Duodenal mucosa (tissue), 2 donors: ENCODE data around the gene TSR3.

Experiments used
- H3K27ac ChIP-seq: one replicate; pipeline ENCODE4 v1.7.0; 2013; ENCODE audit warnings: low read depth, low read length
- H3K27me3 ChIP-seq, 2 donors: one replicate each; pipeline ENCODE4 v1.7.0; 2013; ENCODE audit warnings: low read length in 2 of 2, control low read depth in 1 of 2; ENCODE audit not compliant: insufficient read depth in 2 of 2, control insufficient read depth in 1 of 2
- H3K36me3 ChIP-seq, 2 donors: one replicate each; pipeline ENCODE4 v1.7.0; 2013; ENCODE audit warnings: low read length in 2 of 2, control low read depth in 1 of 2; ENCODE audit not compliant: insufficient read depth in 2 of 2, control insufficient read depth in 1 of 2
- H3K4me1 ChIP-seq, 2 donors: one replicate each; pipeline ENCODE4 v1.7.0; 2013; ENCODE audit warnings: low read length in 2 of 2, control low read depth in 1 of 2; ENCODE audit not compliant: insufficient read depth in 2 of 2, control insufficient read depth in 1 of 2
- H3K4me3 ChIP-seq, 2 donors: one replicate each; pipeline ENCODE4 v1.7.0; 2013; ENCODE audit warnings: low read length in 2 of 2, low read depth in 1 of 2
- H3K9ac ChIP-seq, 2 donors: one replicate each; pipeline ENCODE4 v1.7.0; 2013; ENCODE audit warnings: low read length in 2 of 2, low read depth in 1 of 2
- H3K9me3 ChIP-seq, 2 donors: one replicate each; pipeline ENCODE4 v1.7.0; 2013; ENCODE audit warnings: low read length in 2 of 2, control low read depth in 1 of 2; ENCODE audit not compliant: control insufficient read depth in 1 of 2

TSR3 gene

DNA sequence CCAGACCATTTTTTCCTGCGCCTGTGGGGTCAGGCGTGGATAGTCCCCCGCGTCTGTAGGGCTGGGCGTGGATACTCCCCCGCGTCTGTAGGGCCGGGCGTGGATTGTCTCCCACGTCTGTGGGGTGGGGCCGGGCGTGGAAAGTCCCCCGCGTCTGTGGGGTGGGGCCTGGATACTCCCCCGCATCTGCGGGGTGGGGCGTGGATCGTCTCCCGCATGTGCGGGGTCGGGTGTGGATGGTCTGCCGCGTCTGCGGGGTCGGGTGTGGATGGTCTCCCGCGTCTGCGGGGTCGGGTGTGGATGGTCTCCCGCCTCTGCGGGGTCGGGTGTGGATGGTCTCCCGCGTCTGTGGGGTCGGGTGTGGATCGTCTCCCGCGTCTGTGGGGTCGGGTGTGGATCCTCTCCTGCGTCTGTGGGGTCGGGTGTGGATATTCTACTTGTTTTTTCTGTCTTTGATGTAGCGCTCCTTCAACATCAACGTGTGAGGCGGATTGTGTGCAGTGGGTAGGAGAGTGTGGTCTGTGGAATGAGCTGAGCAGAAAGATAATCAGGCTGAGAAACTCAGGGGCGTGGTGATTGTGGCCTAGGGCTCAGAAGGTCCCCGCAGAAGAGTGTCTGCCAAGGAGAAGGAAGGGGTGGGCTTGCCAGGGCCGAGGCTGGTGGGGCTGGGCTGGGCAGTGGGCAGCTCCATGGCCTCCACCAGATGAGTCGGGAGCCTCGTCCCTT lies 3.3 kb upstream of the TSR3 start:
- Histone ChIP-seq H3K36me3 (peaks cover 0 to 10% of the 10 kb centered on the region in 2 donors), H3K9ac (no peak overlapping the region), H3K9me3 (no peaks in the 10 kb centered on the region), H3K27me3 (no peaks in the 10 kb centered on the region), H3K4me1 (peaks cover 16 to 32% of the 10 kb centered on the region in 2 donors), H3K4me3 (no peak overlapping the region), H3K27ac (no peak overlapping the region)

- Histone ChIP-seq H3K4me3 (peak overlapping the region; percentile 90 to 93), H3K9ac (peak overlapping the region; percentile 73 to 88), H3K9me3 (no peaks in the 10 kb centered on the region), H3K27ac (no peak overlapping the region), H3K27me3 (no peaks in the 10 kb centered on the region), H3K36me3 (peaks cover 0 to 26% of the 10 kb centered on the region in 2 donors), H3K4me1 (peaks cover 16 to 32% of the 10 kb centered on the region in 2 donors)
Observed at GRCh38 chr16:1351215-1351581, 480 bp downstream of the TSR3 start.

DNA sequence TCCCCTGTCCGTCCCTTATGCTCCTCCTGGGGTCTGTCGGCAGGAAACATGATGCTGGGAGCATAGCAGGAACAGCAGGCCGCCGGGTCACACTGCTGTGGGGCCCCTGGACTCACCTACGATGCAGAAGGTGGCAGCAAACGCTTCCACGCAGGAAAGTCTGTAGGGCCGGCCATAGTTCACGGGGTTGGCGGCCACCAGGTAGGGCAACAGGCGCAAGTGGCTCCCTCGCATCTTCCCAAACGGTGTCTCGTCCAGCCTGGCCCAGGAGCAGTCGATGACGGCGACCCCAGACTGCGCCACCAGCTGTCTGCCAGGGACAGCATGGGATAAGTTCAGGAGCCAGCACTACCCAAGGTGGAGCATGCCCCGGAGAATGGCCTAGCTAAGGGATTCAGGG lies 987 bp downstream of the TSR3 start:
- H3K9ac ChIP-seq, result peak overlapping the region; percentile 73 to 88

GRCh38 chr16:1349951-1350350 lies 1.7 kb downstream of the TSR3 start:
- Histone ChIP-seq H3K9me3 (no peaks in the 10 kb centered on the region), H3K36me3 (peaks cover 0 to 26% of the 10 kb centered on the region in 2 donors), H3K4me3 (no peak overlapping the region), H3K4me1 (peaks cover 16 to 32% of the 10 kb centered on the region in 2 donors), H3K27ac (no peak overlapping the region), H3K27me3 (no peaks in the 10 kb centered on the region), H3K9ac (no peak overlapping the region)

More for the DNA sequence above, 987 bp downstream of the TSR3 start:
- H3K9me3 ChIP-seq, result no peaks in the 10 kb centered on the region
- no peaks in the 10 kb centered on the region for H3K27me3 ChIP-seq
- peaks cover 16 to 32% of the 10 kb centered on the region in 2 donors for H3K4me1 ChIP-seq
- H3K36me3 ChIP-seq, result peaks cover 0 to 26% of the 10 kb centered on the region in 2 donors
- H3K27ac ChIP-seq, result no peak overlapping the region
- peak overlapping the region; percentile 90 to 93 for H3K4me3 ChIP-seq

DNA sequence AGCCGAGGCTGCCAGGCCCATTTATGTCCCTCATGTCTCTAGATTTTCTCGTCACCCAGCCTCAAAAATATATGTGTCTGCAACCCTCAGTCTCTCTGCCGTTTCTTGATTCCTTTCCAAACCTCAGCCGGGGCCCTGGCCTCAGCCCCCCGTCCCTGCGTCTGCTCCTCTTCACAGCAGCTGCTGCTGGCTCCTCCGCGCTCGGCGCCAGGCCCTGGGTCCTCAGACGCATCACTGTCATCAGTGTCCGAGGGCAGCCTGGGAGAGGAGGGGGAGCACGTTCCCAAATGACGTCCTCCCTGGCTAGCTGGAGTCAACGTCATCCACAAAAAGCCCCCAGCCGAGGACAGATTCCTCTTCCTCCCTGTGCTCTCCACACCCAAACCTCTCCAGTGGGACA lies 2.3 kb downstream of the TSR3 start:
- H3K36me3 ChIP-seq, result peaks cover 0 to 26% of the 10 kb centered on the region in 2 donors

DNA sequence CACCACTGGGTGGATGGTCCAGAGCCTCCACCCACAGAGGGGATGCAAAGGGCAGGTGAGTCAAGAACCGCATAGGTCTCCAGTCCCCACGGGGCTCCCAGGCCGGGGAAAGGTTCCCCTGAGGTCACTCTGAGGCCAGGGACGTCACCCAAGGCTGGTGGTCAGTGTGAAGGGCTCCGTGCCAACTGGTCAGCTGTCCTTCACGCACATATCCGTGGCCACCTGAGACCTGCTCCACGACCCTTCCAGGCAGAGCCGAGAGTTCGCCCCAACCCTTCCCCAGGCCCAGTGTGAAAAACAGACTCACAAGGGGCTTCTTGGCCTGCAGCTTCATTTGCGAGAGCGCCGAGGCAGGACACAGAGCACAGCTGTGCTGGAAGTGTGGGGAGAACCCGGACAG lies 2.8 kb downstream of the TSR3 start:
- Histone ChIP-seq H3K9me3 (no peaks in the 10 kb centered on the region), H3K9ac (no peak overlapping the region), H3K4me3 (no peak overlapping the region), H3K27me3 (no peaks in the 10 kb centered on the region), H3K27ac (no peak overlapping the region), H3K4me1 (peaks cover 18 to 36% of the 10 kb centered on the region in 2 donors), H3K36me3 (peaks cover 0 to 26% of the 10 kb centered on the region in 2 donors)

More for the DNA sequence above, 2.3 kb downstream of the TSR3 start:
- Histone ChIP-seq H3K4me1 (peaks cover 16 to 33% of the 10 kb centered on the region in 2 donors), H3K9me3 (no peaks in the 10 kb centered on the region), H3K4me3 (no peak overlapping the region), H3K9ac (no peak overlapping the region), H3K27me3 (no peaks in the 10 kb centered on the region), H3K27ac (no peak overlapping the region)

DNA sequence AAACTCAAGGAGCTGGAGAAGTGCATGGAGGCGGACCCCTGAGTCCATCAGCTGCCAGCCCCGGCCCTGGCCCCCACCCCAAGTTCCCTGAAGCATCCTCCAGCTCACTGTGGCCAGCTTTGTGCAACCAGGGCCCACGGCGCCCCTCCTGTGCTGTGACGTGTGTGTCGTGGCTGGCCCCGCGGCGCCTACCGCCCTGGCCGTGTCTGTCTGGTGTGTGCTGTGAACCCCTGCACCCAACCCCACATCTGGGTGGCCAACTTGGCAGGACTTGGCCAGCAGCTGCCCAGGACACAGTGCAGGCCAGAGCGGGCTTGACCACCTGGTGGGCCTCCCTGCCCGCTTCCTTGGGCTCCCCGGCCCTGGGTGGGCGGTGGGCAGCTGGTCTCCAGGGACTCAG lies 3.2 kb downstream of the TSR3 start:
- Histone ChIP-seq H3K27me3 (no peaks in the 10 kb centered on the region), H3K36me3 (peaks cover 0 to 26% of the 10 kb centered on the region in 2 donors), H3K4me3 (no peak overlapping the region), H3K4me1 (peaks cover 23 to 36% of the 10 kb centered on the region in 2 donors), H3K9me3 (no peaks in the 10 kb centered on the region), H3K27ac (no peak overlapping the region), H3K9ac (no peak overlapping the region)

DNA sequence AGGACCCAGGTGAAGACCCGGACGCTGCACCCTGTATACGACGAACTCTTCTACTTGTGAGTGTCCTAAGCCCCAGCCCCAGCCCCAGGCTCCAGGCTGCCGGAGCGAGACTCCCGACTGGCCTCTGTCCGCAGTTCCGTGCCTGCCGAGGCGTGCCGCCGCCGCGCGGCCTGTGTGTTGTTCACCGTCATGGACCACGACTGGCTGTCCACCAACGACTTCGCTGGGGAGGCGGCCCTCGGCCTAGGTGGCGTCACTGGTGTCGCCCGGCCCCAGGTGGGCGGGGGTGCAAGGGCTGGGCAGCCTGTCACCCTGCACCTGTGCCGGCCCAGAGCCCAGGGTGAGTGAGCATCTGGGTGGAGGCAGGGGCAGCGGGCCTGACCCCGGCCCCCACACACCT lies 3.7 kb downstream of the TSR3 start:
- no peak overlapping the region for H3K9ac ChIP-seq

GRCh38 chr16:1347286-1347855 lies 4.3 kb downstream of the TSR3 start:
- no peak overlapping the region for H3K9ac ChIP-seq
- no peaks in the 10 kb centered on the region for H3K9me3 ChIP-seq
- no peaks in the 10 kb centered on the region for H3K27me3 ChIP-seq
- no peak overlapping the region for H3K27ac ChIP-seq
- peaks cover 23 to 33% of the 10 kb centered on the region in 2 donors for H3K4me1 ChIP-seq
- H3K36me3 ChIP-seq, result peaks cover 0 to 26% of the 10 kb centered on the region in 2 donors
- no peak overlapping the region for H3K4me3 ChIP-seq

More for the DNA sequence above, 3.7 kb downstream of the TSR3 start:
- peaks cover 23 to 34% of the 10 kb centered on the region in 2 donors for H3K4me1 ChIP-seq
- H3K27ac ChIP-seq, result no peak overlapping the region
- no peaks in the 10 kb centered on the region for H3K9me3 ChIP-seq
- H3K36me3 ChIP-seq, result peaks cover 0 to 26% of the 10 kb centered on the region in 2 donors
- H3K27me3 ChIP-seq, result no peaks in the 10 kb centered on the region
- H3K4me3 ChIP-seq, result no peak overlapping the region

- no peaks in the 10 kb centered on the region for H3K27me3 ChIP-seq
- H3K4me1 ChIP-seq, result peaks cover 26 to 35% of the 10 kb centered on the region in 2 donors
- no peak overlapping the region for H3K4me3 ChIP-seq
- H3K27ac ChIP-seq, result no peak overlapping the region
- H3K9me3 ChIP-seq, result no peaks in the 10 kb centered on the region
- no peak overlapping the region for H3K9ac ChIP-seq
- peaks cover 0 to 26% of the 10 kb centered on the region in 2 donors for H3K36me3 ChIP-seq
Observed at GRCh38 chr16:1346422-1347285, 5.0 kb downstream of the TSR3 start.
